Measurements from ENCODE around the gene ATXN1.
"Not testable (repeated sequence)": the region's sequence is repeated elsewhere in the genome, so short reads cannot be mapped to it uniquely, and the experiment has no call there.

GRCh38 chr6:16260602-16261001, 500.7 kb downstream of the ATXN1 start:
- not testable (repeated sequence) for TF ChIP-seq CTCF (IDR thresholded peaks at IDR 0.05); EP300 (IDR thresholded peaks at IDR 0.05; ENCODE audit: low read depth)

Data from transverse colon (tissue), 3 donors.